ENCODE measurements around the gene KIRREL1. TPM values are rescaled to one million over a fixed set of nuclear protein-coding genes. Genes with fewer than 3 reads are reported as not detected.

The KIRREL1 gene
- total RNA-seq, 4 donors from 2014 or later, result 37.4 to 77.1 (median 54.6) TPM

- Histone ChIP-seq H3K4me3 (no peak overlapping the region), H3K27ac (replicated peaks in 1 of 4) (peak overlapping the region; percentile 39 to 62 (median 58)), H3K36me3 (no peaks in the 10 kb centered on the region), H3K4me1 (peaks cover 27 to 39% (median 35%) of the 10 kb centered on the region in 4 donors), H3K27me3 (no peaks in the 10 kb centered on the region), H3K9me3 (no peaks in the 10 kb centered on the region)
- 74% methylated on average over 6 of the region's 6 CpGs for WGBS
- TF ChIP-seq EP300 (IDR thresholded peaks at IDR 0.05), result no peak
- TF ChIP-seq, protein P1, sequence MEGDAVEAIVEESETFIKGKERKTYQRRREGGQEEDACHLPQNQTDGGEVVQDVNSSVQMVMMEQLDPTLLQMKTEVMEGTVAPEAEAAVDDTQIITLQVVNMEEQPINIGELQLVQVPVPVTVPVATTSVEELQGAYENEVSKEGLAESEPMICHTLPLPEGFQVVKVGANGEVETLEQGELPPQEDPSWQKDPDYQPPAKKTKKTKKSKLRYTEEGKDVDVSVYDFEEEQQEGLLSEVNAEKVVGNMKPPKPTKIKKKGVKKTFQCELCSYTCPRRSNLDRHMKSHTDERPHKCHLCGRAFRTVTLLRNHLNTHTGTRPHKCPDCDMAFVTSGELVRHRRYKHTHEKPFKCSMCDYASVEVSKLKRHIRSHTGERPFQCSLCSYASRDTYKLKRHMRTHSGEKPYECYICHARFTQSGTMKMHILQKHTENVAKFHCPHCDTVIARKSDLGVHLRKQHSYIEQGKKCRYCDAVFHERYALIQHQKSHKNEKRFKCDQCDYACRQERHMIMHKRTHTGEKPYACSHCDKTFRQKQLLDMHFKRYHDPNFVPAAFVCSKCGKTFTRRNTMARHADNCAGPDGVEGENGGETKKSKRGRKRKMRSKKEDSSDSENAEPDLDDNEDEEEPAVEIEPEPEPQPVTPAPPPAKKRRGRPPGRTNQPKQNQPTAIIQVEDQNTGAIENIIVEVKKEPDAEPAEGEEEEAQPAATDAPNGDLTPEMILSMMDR (IDR thresholded peaks at IDR 0.05), result no peak
- TF ChIP-seq POLR2A (IDR thresholded peaks at IDR 0.05; ENCODE audit: low read depth), result no peak
- TF ChIP-seq POLR2AphosphoS5 (IDR thresholded peaks at IDR 0.05), result no peak
- intact Hi-C loops (cut with DNase I), result no loop called here
- DNase-seq (ENCODE audit: extremely low spot score), result no peak
Measured at GRCh38 chr1:158146165-158146564, 152.7 kb downstream of the KIRREL1 start.

- Histone ChIP-seq H3K9me3 (no peaks in the 10 kb centered on the region), H3K4me1 (peaks cover 27 to 39% (median 35%) of the 10 kb centered on the region in 4 donors), H3K27ac (replicated peaks in 1 of 4) (peak overlapping the region in 1 of 4 donors; percentile 40), H3K36me3 (no peaks in the 10 kb centered on the region), H3K4me3 (no peak overlapping the region), H3K27me3 (no peaks in the 10 kb centered on the region)
- DNase-seq (ENCODE audit: extremely low spot score), result no peak
- intact Hi-C loops (cut with DNase I), result no loop called here
- peak in 1 of 2 donors; percentile 33 for TF ChIP-seq POLR2AphosphoS5 (IDR thresholded peaks at IDR 0.05)
- TF ChIP-seq, protein P1 (IDR thresholded peaks at IDR 0.05), result no peak
- 72% methylated on average over 2 of the region's 2 CpGs for WGBS
Measured at GRCh38 chr1:158146739-158147138, 153.3 kb downstream of the KIRREL1 start.

GRCh38 chr1:158147401-158147800 lies 154.0 kb downstream of the KIRREL1 start:
- peak overlapping the region in 2 of 4 donors; percentile 40 to 50 for H3K27ac ChIP-seq (replicated peaks in 1 of 4)
- 38% methylated on average over 2 of the region's 2 CpGs for WGBS
- peaks cover 27 to 39% (median 35%) of the 10 kb centered on the region in 4 donors for H3K4me1 ChIP-seq
- no peaks in the 10 kb centered on the region for H3K9me3 ChIP-seq
- no peaks in the 10 kb centered on the region for H3K27me3 ChIP-seq
- H3K4me3 ChIP-seq, result no peak overlapping the region
- intact Hi-C loops (cut with DNase I), result no loop called here
- no peak for DNase-seq (ENCODE audit: extremely low spot score)
- no peak for TF ChIP-seq POLR2A (IDR thresholded peaks at IDR 0.05; ENCODE audit: low read depth)
- TF ChIP-seq EP300 (IDR thresholded peaks at IDR 0.05), result no peak
- TF ChIP-seq, protein P1 (IDR thresholded peaks at IDR 0.05), result no peak
- TF ChIP-seq POLR2AphosphoS5 (IDR thresholded peaks at IDR 0.05), result no peak
- H3K36me3 ChIP-seq, result no peaks in the 10 kb centered on the region

GRCh38 chr1:158147869-158148268 lies 154.4 kb downstream of the KIRREL1 start:
- intact Hi-C loops (cut with DNase I), result no loop called here
- Histone ChIP-seq H3K4me3 (no peak overlapping the region), H3K27ac (replicated peaks in 1 of 4) (peak overlapping the region in 3 of 4 donors; percentile 50 to 74 (median 70)), H3K27me3 (no peaks in the 10 kb centered on the region), H3K9me3 (no peaks in the 10 kb centered on the region), H3K36me3 (no peaks in the 10 kb centered on the region), H3K4me1 (peaks cover 27 to 39% (median 35%) of the 10 kb centered on the region in 4 donors)
- WGBS, result 84% methylated on average over 3 of the region's 3 CpGs
- no peak for DNase-seq (ENCODE audit: extremely low spot score)
- TF ChIP-seq POLR2A (IDR thresholded peaks at IDR 0.05; ENCODE audit: low read depth) (no peak), POLR2AphosphoS5 (IDR thresholded peaks at IDR 0.05) (no peak), EP300 (IDR thresholded peaks at IDR 0.05) (no peak)
- TF ChIP-seq, protein P1 (IDR thresholded peaks at IDR 0.05), result no peak

GRCh38 chr1:158148468-158148867 lies 155.0 kb downstream of the KIRREL1 start:
- intact Hi-C loops (cut with DNase I), result no loop called here
- TF ChIP-seq POLR2AphosphoS5 (IDR thresholded peaks at IDR 0.05) (no peak), EP300 (IDR thresholded peaks at IDR 0.05) (no peak), POLR2A (IDR thresholded peaks at IDR 0.05; ENCODE audit: low read depth) (no peak)
- TF ChIP-seq, protein P1 (IDR thresholded peaks at IDR 0.05), result no peak
- Histone ChIP-seq H3K4me1 (peaks cover 27 to 39% (median 35%) of the 10 kb centered on the region in 4 donors), H3K27me3 (no peaks in the 10 kb centered on the region), H3K9me3 (no peaks in the 10 kb centered on the region), H3K36me3 (no peaks in the 10 kb centered on the region), H3K27ac (replicated peaks in 1 of 4) (peak overlapping the region; percentile 70 to 79 (median 74)), H3K4me3 (no peak overlapping the region)
- DNase-seq (ENCODE audit: extremely low spot score), result no peak
- WGBS, result 87% methylated on average over 1 of the region's 1 CpG

Data from esophagus muscularis mucosa (tissue), 4 donors.